ENCODE data around the gene KCTD14. TPM values are rescaled to one million over a fixed set of nuclear protein-coding genes. Genes with fewer than 3 reads are reported as not detected.
A peak's percentile ranks its signal among the peaks of the same experiment; 100 is the strongest.

The KCTD14 gene
- polyA plus RNA-seq, 2 of the 4 experiments (the other 2 are of a cell fraction): 2.7 to 3.2 TPM

GRCh38 chr11:78037056-78037455 is 14.0 kb upstream of the KCTD14 start (continued):
- no peak for TF ChIP-seq HMGXB4 (CRISPR knock-in tag; IDR thresholded peaks at IDR 0.05; ENCODE audit: borderline replicate concordance)

GRCh38 chr11:78036313-78036712 is 13.2 kb upstream of the KCTD14 start:
- H3K4me1 ChIP-seq: peaks cover 49% of the 10 kb centered on the region
- peak; percentile 71; the same call in 1 of the 2 replicates for TF ChIP-seq KDM1A (IDR thresholded peaks at IDR 0.05; ENCODE audit: low read depth)
- TF ChIP-seq RCOR1 (IDR thresholded peaks at IDR 0.05; ENCODE audit: low read depth, low read length): no peak
- no peak for ATAC-seq
- H3K27ac ChIP-seq: no peak overlapping the region
- no peak overlapping the region for H3K4me3 ChIP-seq
- no peak overlapping the region for H3K4me2 ChIP-seq
- H3K9me3 ChIP-seq: no peaks in the 10 kb centered on the region
- DNase-seq (ENCODE audit: low read depth in 1 of 2, low spot score in 1 of 2): no peak
- WGBS (ENCODE audit: missing lambda C conversion rate): 82% methylated on average over 3 of the region's 3 CpGs
- ChIA-PET CTCF (interaction anchor here (0.6 to 5.7 kb wide), 4 partner anchors 10 to 42 kb away, joined by 3 to 59 read pairs (median 4); partner anchors contain the start of gene INTS4), POLR2A (no interaction called here)
- no peak for FAIRE-seq

DNA sequence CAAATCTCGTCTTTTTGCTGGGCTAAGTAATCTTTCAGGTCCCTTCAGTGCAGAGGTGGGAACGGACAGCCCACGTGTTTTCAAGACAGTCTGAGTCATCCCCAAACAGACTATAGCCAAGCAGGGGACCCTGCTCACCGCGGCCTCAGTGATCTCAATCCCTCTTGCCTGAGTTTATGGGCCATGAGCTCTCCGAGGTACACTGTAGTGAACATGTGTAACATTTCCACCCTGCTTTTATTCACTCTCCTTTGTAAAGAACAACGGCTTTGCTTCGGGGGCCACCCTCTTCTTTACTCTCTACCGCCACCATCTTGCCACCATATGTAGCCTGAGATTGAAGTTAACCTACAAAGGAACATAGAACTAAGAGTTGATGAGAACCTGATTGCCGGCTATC is 11.5 kb upstream of the KCTD14 start:
- DNase-seq (ENCODE audit: low read depth in 1 of 2, low spot score in 1 of 2): no peak
- ChIA-PET CTCF (interaction anchor here (0.6 to 5.7 kb wide), 3 partner anchors 12 to 102 kb away, joined by 4 to 59 read pairs (median 6); no protein-coding TSS in a partner anchor), POLR2A (no interaction called here)
- no peak for ATAC-seq
- no peak for TF ChIP-seq SMC3 (IDR thresholded peaks at IDR 0.05)
- TF ChIP-seq FOSL2 (IDR thresholded peaks at IDR 0.05): no peak
- TF ChIP-seq FOSL2 (CRISPR knock-in tag; IDR thresholded peaks at IDR 0.05): no peak
- no peak for TF ChIP-seq NR3C1 (IDR thresholded peaks at IDR 0.05)
- TF ChIP-seq NFE2L2 (conservative IDR thresholded peaks at IDR 0.05; ENCODE audit: low read length): no peak
- no peak for TF ChIP-seq MYC (IDR thresholded peaks at IDR 0.05; ENCODE audit: borderline replicate concordance, low read length)
- TF ChIP-seq HEYL (CRISPR knock-in tag; IDR thresholded peaks at IDR 0.05): no peak
- TF ChIP-seq PBX3 (IDR thresholded peaks at IDR 0.05): no peak
- no peaks in the 10 kb centered on the region for H3K9me3 ChIP-seq
- no peak overlapping the region for H3K27ac ChIP-seq
- no peak for FAIRE-seq
- H3K4me1 ChIP-seq: peaks cover 44% of the 10 kb centered on the region
- H3K4me2 ChIP-seq: no peak overlapping the region
- no peak overlapping the region for H3K4me3 ChIP-seq
- 66% methylated on average over 10 of the region's 10 CpGs for WGBS (ENCODE audit: missing lambda C conversion rate)

GRCh38 chr11:78033040-78033439 is 10.0 kb upstream of the KCTD14 start:
- H3K27ac ChIP-seq: no peak overlapping the region
- TF ChIP-seq ZNF302 (CRISPR knock-in tag; IDR thresholded peaks at IDR 0.05) (no peak), RNF2 (IDR thresholded peaks at IDR 0.05; ENCODE audit: borderline replicate concordance, low read depth) (no peak), TFCP2L1 (CRISPR knock-in tag; IDR thresholded peaks at IDR 0.05) (no peak)
- no peak overlapping the region for H3K4me3 ChIP-seq
- H3K4me2 ChIP-seq: no peak overlapping the region
- no peaks in the 10 kb centered on the region for H3K9me3 ChIP-seq
- peaks cover 46% of the 10 kb centered on the region for H3K4me1 ChIP-seq
- DNase-seq (ENCODE audit: low read depth in 1 of 2, low spot score in 1 of 2) (no peak), ATAC-seq (no peak), FAIRE-seq (no peak)
- POLR2A ChIA-PET: no interaction called here
- CTCF ChIA-PET: no interaction called here
- WGBS (ENCODE audit: missing lambda C conversion rate): 55% methylated on average over 4 of the region's 4 CpGs

- CTCF ChIA-PET: interaction anchor here (0.6 to 2.8 kb wide), 4 partner anchors 8 to 260 kb away, joined by 3 to 27 read pairs (median 4); no protein-coding TSS in a partner anchor
- TF ChIP-seq HMGXB4 (CRISPR knock-in tag; IDR thresholded peaks at IDR 0.05; ENCODE audit: borderline replicate concordance) (no peak), ZFP36 (IDR thresholded peaks at IDR 0.05; ENCODE audit: borderline replicate concordance, partially characterized antibody) (no peak), FOXS1 (CRISPR knock-in tag; IDR thresholded peaks at IDR 0.05) (no peak), RAD21 (conservative IDR thresholded peaks at IDR 0.05 in 1 of 2, IDR thresholded peaks at IDR 0.05 in 1 of 2) (no peak), EHMT2 (IDR thresholded peaks at IDR 0.05; ENCODE audit: low read depth) (no peak), CHD4 (IDR thresholded peaks at IDR 0.05; ENCODE audit: borderline replicate concordance) (no peak)
- TF ChIP-seq, protein P1, sequence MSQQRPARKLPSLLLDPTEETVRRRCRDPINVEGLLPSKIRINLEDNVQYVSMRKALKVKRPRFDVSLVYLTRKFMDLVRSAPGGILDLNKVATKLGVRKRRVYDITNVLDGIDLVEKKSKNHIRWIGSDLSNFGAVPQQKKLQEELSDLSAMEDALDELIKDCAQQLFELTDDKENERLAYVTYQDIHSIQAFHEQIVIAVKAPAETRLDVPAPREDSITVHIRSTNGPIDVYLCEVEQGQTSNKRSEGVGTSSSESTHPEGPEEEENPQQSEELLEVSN (IDR thresholded peaks at IDR 0.05; ENCODE audit: borderline replicate concordance, low read depth): no peak
- POLR2A ChIA-PET: no interaction called here
- Histone ChIP-seq H3K9me3 (no peaks in the 10 kb centered on the region), H3K4me1 (peaks cover 41% of the 10 kb centered on the region), H3K4me2 (no peak overlapping the region), H3K4me3 (no peak overlapping the region), H3K27ac (peak overlapping the region in 1 of 2 experiments; percentile 65; a peak in 3 of 6 replicates)
- no peak for DNase-seq (ENCODE audit: low read depth in 1 of 2, low spot score in 1 of 2)
- no peak for FAIRE-seq
- no peak for ATAC-seq
Observed at GRCh38 chr11:78032090-78032489, 9.0 kb upstream of the KCTD14 start.
